SK-N-SH (cell line): ENCODE results near the gene ZDHHC24. TPM values are rescaled to one million over a fixed set of nuclear protein-coding genes. Genes with fewer than 3 reads are reported as not detected.

ENCODE experiments used
- CTCF ChIA-PET: fragments of 300-600, 350-600 bp; formaldehyde crosslinking; extraction: SDS; loops from one replicate; lab custom pipeline; 2021; lab: Yijun Ruan, JAX
- POLR2A ChIA-PET: fragments of 350-600 bp; sonication (Branson Sonifier 250); formaldehyde crosslinking; extraction: SDS; loops from one replicate; lab custom pipeline; 2020; ENCODE audit warnings: antibody characterized with exemption, inconsistent platforms; lab: Yijun Ruan, JAX
- DNase-seq: peaks from one replicate; pipeline ENCODE4 v3.0.0; 2012
- H2AFZ ChIP-seq: fragments of 200-600 bp; sonication (generic); 2 replicates; pipeline ENCODE4 v1.8.1; 2016; ENCODE audit warnings: antibody characterized with exemption, mild to moderate bottlenecking, low read depth
- H3F3A ChIP-seq: fragments of 200-600 bp; sonication (generic); replicated peaks from 2 replicates; pipeline ENCODE3; 2016; ENCODE audit warnings: antibody characterized with exemption, mild to moderate bottlenecking; ENCODE audit not compliant: insufficient read depth
- H3K27ac ChIP-seq, 2 experiments: fragments of 200-500 bp in 1 of 2; fragments of 200-600 bp in 1 of 2; sonication (Bioruptor generic) in 1 of 2; sonication (generic), shearing (Covaris generic) in 1 of 2; 2 replicates each; pipeline versions ENCODE4 v1.5.1 to v1.6.1; 2014 to 2016; ENCODE audit warnings: low read depth in 2 of 2, inconsistent platforms in 1 of 2, low read length in 1 of 2, mild to moderate bottlenecking in 1 of 2, mixed read lengths in 1 of 2
- H3K27me3 ChIP-seq: fragments of 200-600 bp; sonication (generic), shearing (Covaris generic); 2 replicates; pipeline ENCODE4 v1.6.1; 2016; ENCODE audit warnings: mixed run types; ENCODE audit not compliant: insufficient read depth
- H3K36me3 ChIP-seq, 2 experiments: fragments of 200-500 bp in 1 of 2; fragments of 200-600 bp in 1 of 2; sonication (Bioruptor generic) in 1 of 2; sonication (generic) in 1 of 2; replicated peaks in 1 of 2; 2 replicates each; pipeline versions ENCODE3 to v1.5.1; 2014 to 2016; ENCODE audit warnings: low read length in 1 of 2, mild to moderate bottlenecking in 1 of 2; ENCODE audit not compliant: insufficient read depth in 2 of 2, control insufficient read depth in 1 of 2
- H3K4me1 ChIP-seq, 2 experiments: fragments of 200-500 bp in 1 of 2; fragments of 200-600 bp in 1 of 2; sonication (Bioruptor generic) in 1 of 2; sonication (generic), shearing (Covaris generic) in 1 of 2; 2 replicates each; pipeline versions ENCODE4 v1.5.1 to v1.6.1; 2014 to 2016; ENCODE audit warnings: low read depth in 1 of 2, low read length in 1 of 2, mixed run types in 1 of 2; ENCODE audit not compliant: insufficient read depth in 2 of 2, control insufficient read depth in 1 of 2
- H3K4me2 ChIP-seq: fragments of 200-600 bp; sonication (generic), shearing (Covaris generic); 2 replicates; pipeline ENCODE4 v1.6.1; 2017; ENCODE audit warnings: mixed run types
- H3K4me3 ChIP-seq, 2 experiments: fragments of 200-500 bp in 1 of 2; fragments of 200-600 bp in 1 of 2; sonication (Bioruptor generic) in 1 of 2; sonication (generic), shearing (Covaris generic) in 1 of 2; 2 replicates each; pipeline versions ENCODE4 v1.5.1 to v1.8.1; 2014 to 2016; ENCODE audit warnings: low read depth in 2 of 2, inconsistent platforms in 1 of 2, low read length in 1 of 2, mild to moderate bottlenecking in 1 of 2, mixed read lengths in 1 of 2, moderate library complexity in 1 of 2
- H3K79me2 ChIP-seq: fragments of 200-600 bp; sonication (generic); 2 replicates; pipeline ENCODE4 v1.8.1; 2017; ENCODE audit warnings: mild to moderate bottlenecking; ENCODE audit not compliant: insufficient read depth
- H3K9ac ChIP-seq: fragments of 200-600 bp; sonication (generic); 2 replicates; pipeline ENCODE4 v1.6.1; 2017; ENCODE audit warnings: mixed run types
- H3K9me2 ChIP-seq: fragments of 200-600 bp; sonication (generic); 2 replicates; pipeline ENCODE4 v1.6.1; 2017; ENCODE audit warnings: mixed run types
- H3K9me3 ChIP-seq: fragments of 200-600 bp; sonication (generic); 2 replicates; pipeline ENCODE4 v1.6.1; 2017; ENCODE audit warnings: mixed run types, mild to moderate bottlenecking, moderate library complexity
- H4K20me1 ChIP-seq: fragments of 200-600 bp; sonication (generic); 2 replicates; pipeline ENCODE4 v1.6.1; 2017; ENCODE audit warnings: mild to moderate bottlenecking, mixed run types; ENCODE audit not compliant: insufficient read depth
- CHD2 ChIP-seq: fragments of 150-350 bp; IDR thresholded peaks from 2 replicates; pipeline ENCODE4 v1.6.1; 2018; ENCODE audit warnings: low read length; ENCODE audit not compliant: partially characterized antibody
- ELF1 ChIP-seq: IDR thresholded peaks from 2 replicates; pipeline ENCODE4 v1.4.0; 2012
- EP300 ChIP-seq, 2 experiments: IDR thresholded peaks; 2 replicates each; pipeline versions ENCODE4 v1.4.0 to v1.6.1; 2012; ENCODE audit warnings: borderline replicate concordance in 1 of 2, low read depth in 1 of 2, low read length in 1 of 2
- FOSL2 ChIP-seq: IDR thresholded peaks from 2 replicates; pipeline ENCODE4 v1.4.0; 2012; ENCODE audit warnings: low read depth, mild to moderate bottlenecking, moderate library complexity, borderline replicate concordance
- IRF3 ChIP-seq: fragments of 150-350 bp; IDR thresholded peaks from 2 replicates; pipeline ENCODE4 v1.6.1; 2016; ENCODE audit warnings: mild to moderate bottlenecking, low read depth, low read length
- JUND ChIP-seq: IDR thresholded peaks from 2 replicates; pipeline ENCODE4 v1.4.0; 2012
- NRF1 ChIP-seq: IDR thresholded peaks from 2 replicates; pipeline ENCODE4 v1.6.1; 2012; ENCODE audit warnings: low read depth, mild to moderate bottlenecking, low read length
- PBX3 ChIP-seq: IDR thresholded peaks from 2 replicates; pipeline ENCODE4; 2012
- POLR2AphosphoS5 ChIP-seq: IDR thresholded peaks from 2 replicates; pipeline ENCODE4 v1.6.1; 2012; ENCODE audit warnings: low read depth, low read length
- RCOR1 ChIP-seq: fragments of 150-350 bp; IDR thresholded peaks from 2 replicates; pipeline ENCODE4 v1.6.1; 2017; ENCODE audit warnings: antibody characterized with exemption, low read length
- REST ChIP-seq: IDR thresholded peaks from 2 replicates; pipeline ENCODE4 v1.6.1; 2012; ENCODE audit warnings: mild to moderate bottlenecking, low read depth, low read length, moderate library complexity
- RFX5 ChIP-seq: IDR thresholded peaks from 2 replicates; pipeline ENCODE4 v1.6.1; 2012; ENCODE audit warnings: mild to moderate bottlenecking, improper control_type of control experiment, low read length
- RXRA ChIP-seq: IDR thresholded peaks from 2 replicates; pipeline ENCODE4 v1.4.0; 2012; ENCODE audit warnings: low read depth, mild to moderate bottlenecking, borderline replicate concordance
- SMC3 ChIP-seq: IDR thresholded peaks from 2 replicates; pipeline ENCODE4 v1.6.1; 2012; ENCODE audit warnings: low read depth, low read length, improper control_type of control experiment
- USF1 ChIP-seq: IDR thresholded peaks from 2 replicates; pipeline ENCODE4 v1.4.0; 2012; ENCODE audit warnings: low read depth, borderline replicate concordance
- YY1 ChIP-seq: IDR thresholded peaks from 2 replicates; pipeline ENCODE4 v1.4.0; 2012; ENCODE audit warnings: low read depth, mild to moderate bottlenecking
- WGBS: methylation state at CpG from one replicate; pipeline ENCODE4 v1.1.6; 2017; ENCODE audit warnings: low lambda C conversion rate; 5-methylcytosine and 5-hydroxymethylcytosine counted together
- polyA plus RNA-seq, 3 experiments: library from polyadenylated mRNA; depleted of rRNA; stranded (reverse); fragments of >200 nt; gene quantifications; 2 replicates each; pipeline ENCODE4 v1.2.3, GENCODE V29; 2012

ZDHHC24 gene
- polyA plus RNA-seq, 1 of the 3 experiments (the other 2 are of a cell fraction) = 13.1 TPM

- Histone ChIP-seq H3K9ac (no peak overlapping the region), H3K4me2 (no peak overlapping the region), H2AFZ (no peak overlapping the region), H3K27me3 (no peaks in the 10 kb centered on the region), H3K9me2 (no peaks in the 10 kb centered on the region), H3F3A (no peaks in the 10 kb centered on the region), H3K27ac (no peak overlapping the region), H3K4me1 (peaks cover 0 to 7% of the 10 kb centered on the region in 2 experiments; a peak in 1 of 4 replicates), H3K36me3 (no peaks in the 10 kb centered on the region), H3K9me3 (no peaks in the 10 kb centered on the region), H4K20me1 (no peaks in the 10 kb centered on the region), H3K4me3 (no peak overlapping the region), H3K79me2 (no peaks in the 10 kb centered on the region)
- WGBS = 84% methylated on average over 13 of the region's 14 CpGs
- ChIA-PET POLR2A (no interaction called here), CTCF (interaction anchor here (0.8 to 1.1 kb wide), 4 partner anchors 15 to 131 kb away, joined by 3 to 5 read pairs (median 4); partner anchors contain the start of genes CCDC87, CCS and RBM4B)
- no peak for DNase-seq
- TF ChIP-seq ELF1 = no peak
- TF ChIP-seq SMC3 = no peak
- no peak for TF ChIP-seq RXRA
- no peak for TF ChIP-seq RCOR1
- no peak for TF ChIP-seq JUND
- no peak for TF ChIP-seq YY1
- no peak for TF ChIP-seq FOSL2
- no peak for TF ChIP-seq PBX3
- TF ChIP-seq POLR2AphosphoS5 = no peak
- no peak for TF ChIP-seq USF1
- TF ChIP-seq CHD2 = no peak
- TF ChIP-seq RFX5 = no peak
- TF ChIP-seq IRF3 = no peak
- TF ChIP-seq EP300 (IDR thresholded peaks at IDR 0.05; ENCODE audit: borderline replicate concordance in 1 of 2, low read depth in 1 of 2, low read length in 1 of 2) = no peak
- TF ChIP-seq REST = no peak
- no peak for TF ChIP-seq NRF1
Observed at GRCh38 chr11:66564538-66564937, 18.7 kb upstream of the ZDHHC24 start.
